Myocyte (in vitro differentiated cells): ENCODE data around the gene PHYHD1. TPM values are rescaled to one million over a fixed set of nuclear protein-coding genes. Genes with fewer than 3 reads are reported as not detected.

ENCODE experiments used
- DNase-seq: peaks from one replicate; pipeline ENCODE4 v3.0.0-alpha.2; 2012; ENCODE audit warnings: low read depth
- total RNA-seq: library from RNA; depleted of rRNA; stranded (reverse); fragments of >200 nt; gene quantifications from 2 replicates; pipeline ENCODE4 v1.2.3, GENCODE V29; 2014

PHYHD1 gene
- total RNA-seq, 1 donor from 2014 or later, result 12.3 TPM

DNA sequence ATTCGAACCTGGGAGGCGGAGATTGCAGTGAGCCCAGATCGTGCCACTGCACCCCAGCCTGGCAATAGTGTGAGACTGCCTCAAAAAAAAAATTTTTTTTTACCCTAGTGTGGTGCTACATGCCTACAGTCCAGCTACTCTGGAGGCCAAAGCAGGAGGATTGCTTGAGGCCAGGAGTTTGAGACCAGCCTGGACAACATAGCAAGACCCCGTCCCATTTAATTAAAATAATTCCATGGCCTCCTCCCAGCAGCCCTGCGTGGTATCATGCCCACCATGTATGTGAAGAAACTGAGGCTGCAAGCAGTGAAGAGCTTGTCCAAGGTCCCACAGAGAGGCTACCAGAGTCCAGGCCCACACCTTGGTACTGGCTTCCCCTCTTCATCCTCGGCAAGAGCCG is 19.4 kb upstream of the PHYHD1 start:
- DNase-seq, result no peak

DNA sequence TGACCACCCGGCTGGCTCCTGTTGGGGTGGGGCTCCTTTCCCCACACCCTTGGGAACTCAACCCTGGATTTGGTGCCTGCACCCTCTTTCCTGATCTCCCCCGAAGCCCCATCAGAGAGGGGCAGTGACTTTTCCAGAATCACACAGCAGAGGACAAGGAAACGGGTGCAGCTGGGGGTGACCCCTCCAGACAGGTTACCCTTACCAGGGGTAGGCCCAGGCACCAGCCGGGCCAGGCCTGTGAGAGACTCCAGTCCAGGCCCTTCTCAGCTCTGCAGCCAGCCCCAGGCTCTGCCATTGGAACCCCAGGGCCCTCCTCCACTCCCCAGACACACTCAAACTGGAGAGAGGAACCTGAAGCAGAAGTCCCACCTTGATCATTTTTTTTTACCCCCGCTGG is 19.0 kb upstream of the PHYHD1 start:
- no peak for DNase-seq

- DNase-seq, result peak; percentile 60
These were observed 18.3 kb upstream of the PHYHD1 start for GRCh38 chr9:128902351-128903078.

GRCh38 chr9:128903079-128903461 is 17.7 kb upstream of the PHYHD1 start:
- no peak for DNase-seq

DNA sequence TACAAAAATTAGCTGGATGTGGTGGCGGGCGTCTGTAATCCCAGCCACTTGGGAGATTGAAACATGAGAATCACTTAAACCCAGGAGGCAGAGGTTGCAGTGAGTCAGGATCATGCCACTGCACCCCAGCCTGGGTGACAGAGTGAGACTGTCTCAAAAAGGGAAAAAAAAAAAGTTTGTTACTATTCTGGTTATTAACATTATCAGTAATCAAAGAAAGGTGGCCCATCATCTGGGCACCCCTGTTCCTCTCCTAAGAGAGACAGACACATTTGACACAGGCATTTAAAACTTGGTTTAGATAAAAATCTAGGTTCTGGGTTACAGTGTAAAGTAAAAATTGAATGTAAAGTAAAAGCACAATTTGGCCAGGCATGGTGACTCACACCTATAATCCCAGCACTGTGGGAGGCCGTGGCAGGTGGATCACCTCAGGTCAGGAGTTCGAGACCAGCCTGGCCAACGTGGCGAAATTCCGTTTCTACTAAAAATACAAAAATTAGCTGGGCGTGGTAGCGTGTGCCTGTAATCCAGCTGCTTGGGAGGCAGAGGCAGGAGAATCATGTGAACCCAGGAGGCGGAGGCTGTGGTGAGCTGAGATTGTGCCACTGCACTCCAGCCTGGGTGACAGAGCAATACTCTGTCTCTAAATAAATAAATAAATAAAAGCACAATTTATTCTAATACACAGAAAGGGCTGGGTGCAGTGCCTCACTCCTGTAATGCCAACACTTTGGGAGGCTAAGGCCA is 16.7 kb upstream of the PHYHD1 start:
- peak; percentile 65 for DNase-seq

DNA sequence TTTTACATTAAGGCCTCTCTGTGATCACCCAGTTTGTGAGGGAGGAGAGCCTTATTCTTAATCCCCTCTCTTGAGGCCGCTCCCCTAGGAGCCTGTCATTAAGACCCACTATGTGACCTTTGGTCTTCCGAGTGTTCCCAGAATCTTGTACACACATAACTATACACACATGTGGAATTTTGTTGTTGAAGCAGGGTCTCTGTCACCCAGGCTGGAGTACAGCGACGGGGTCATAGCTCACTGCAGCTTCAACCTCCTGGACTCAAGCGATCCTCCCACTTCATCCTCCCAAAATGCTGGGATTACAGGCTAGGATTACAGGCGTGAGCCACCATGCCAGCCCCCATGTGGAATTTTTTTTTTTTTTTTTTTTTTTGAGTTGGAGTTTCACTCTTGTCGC is 14.8 kb upstream of the PHYHD1 start:
- DNase-seq, result no peak

DNA sequence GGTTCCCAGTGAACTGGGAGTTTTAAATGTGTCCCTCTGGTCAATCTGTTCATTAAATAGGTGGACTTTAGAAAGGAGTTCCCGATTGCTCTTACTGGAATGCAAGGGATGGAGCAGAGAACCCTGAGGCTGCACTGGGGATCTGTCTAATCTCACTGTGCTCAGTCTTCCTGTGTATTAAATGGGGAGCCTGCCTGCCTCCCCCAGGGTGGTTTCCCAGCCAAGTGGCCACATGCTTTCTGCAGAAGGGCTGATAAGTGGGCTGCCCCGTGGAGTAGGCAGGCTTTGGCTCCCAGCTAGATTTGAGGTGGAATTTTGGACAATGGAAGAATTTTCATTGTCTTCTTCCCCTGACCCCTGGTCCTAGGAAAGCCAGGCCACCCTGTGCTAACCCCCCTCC is 14.0 kb upstream of the PHYHD1 start:
- DNase-seq, result no peak

- DNase-seq, result no peak
These were observed 12.4 kb upstream of the PHYHD1 start for GRCh38 chr9:128908372-128908771.

DNA sequence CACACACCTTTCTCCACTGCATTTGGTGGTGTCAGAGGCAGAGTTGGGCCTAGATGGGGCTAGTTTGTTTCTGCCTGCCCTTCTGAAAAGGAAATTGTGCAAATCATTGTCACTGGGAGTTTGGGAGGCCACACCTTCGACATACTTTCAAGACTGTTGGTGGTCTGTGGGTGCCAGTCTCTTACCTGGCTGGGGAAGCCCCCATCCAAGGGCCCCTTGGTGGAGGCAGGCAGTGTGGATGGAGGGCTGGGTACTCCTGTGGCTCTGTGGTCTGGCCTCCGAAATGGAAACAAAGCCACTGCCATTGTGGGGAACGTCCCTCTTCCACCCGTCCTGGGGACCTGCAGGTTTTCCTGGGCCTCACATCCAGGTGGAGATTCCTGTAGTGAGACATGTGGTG is 10.9 kb upstream of the PHYHD1 start:
- DNase-seq, result no peak

DNA sequence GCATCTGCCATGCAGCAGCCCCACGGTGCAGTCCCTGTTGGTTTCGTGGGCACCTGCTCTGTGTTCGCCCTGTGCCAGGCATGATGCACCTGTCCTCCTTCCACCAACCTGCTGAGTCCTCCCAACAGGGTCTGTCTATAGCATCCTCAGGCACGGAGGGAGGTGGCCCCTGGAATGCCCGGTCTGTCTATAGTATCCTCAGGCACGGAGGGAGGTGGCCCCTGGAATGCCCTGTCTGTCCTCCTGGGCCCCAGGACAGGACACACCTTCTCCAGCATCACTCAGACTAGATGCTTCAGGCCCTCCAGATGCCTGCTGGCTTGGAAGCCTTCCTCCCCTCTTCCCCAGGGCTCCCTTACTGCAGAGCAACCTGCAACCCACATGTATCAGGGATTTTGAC is 9.9 kb upstream of the PHYHD1 start:
- no peak for DNase-seq

GRCh38 chr9:128911529-128912035 is 9.2 kb upstream of the PHYHD1 start:
- DNase-seq, result peak; percentile 80

- peak; percentile 67 for DNase-seq
These were observed 8.4 kb upstream of the PHYHD1 start for GRCh38 chr9:128912270-128912853.

DNA sequence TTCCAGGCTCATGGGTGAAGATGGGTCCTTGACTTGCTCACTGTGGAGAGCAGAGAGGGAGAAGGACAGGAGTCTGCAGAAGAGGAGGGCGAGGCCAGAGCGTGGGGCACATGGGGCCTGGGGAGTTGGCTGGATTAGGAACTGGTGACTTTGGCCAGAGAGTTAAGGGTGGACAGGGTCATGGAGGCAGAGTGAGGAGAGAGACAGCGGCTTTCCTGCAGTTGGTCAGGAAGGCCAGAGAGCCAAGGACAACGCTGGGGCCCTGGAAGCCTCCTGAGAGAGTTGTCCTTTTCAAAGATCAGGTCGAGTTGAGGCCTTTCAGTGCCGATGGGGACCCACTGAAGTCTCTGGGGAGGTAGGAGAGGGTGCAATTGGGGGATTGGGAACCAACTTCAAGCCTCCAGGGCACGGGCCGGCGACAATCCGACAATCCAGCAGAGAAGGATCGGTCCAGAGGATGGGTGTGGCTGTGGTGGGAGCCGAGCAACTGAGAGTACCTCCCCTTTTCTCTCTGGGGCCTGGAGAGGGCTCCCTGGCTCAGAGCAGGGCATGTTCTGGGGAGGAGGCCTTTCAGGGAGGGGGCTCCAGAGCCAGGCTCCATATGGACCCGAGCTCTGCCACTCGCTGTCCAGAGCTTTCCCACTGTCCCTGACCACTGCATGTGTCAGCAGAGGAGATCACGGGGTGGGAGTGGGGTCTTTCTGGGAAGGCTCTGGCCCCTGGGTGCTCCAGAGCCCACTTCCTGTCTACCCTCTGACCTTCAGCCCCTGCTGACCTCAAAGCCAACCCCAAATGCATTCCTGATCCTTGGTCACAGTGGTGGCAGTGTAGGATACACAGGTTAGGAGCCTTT is 7.5 kb upstream of the PHYHD1 start:
- no peak for DNase-seq

- DNase-seq, result no peak
These were observed 6.6 kb upstream of the PHYHD1 start for GRCh38 chr9:128913995-128914772.

DNA sequence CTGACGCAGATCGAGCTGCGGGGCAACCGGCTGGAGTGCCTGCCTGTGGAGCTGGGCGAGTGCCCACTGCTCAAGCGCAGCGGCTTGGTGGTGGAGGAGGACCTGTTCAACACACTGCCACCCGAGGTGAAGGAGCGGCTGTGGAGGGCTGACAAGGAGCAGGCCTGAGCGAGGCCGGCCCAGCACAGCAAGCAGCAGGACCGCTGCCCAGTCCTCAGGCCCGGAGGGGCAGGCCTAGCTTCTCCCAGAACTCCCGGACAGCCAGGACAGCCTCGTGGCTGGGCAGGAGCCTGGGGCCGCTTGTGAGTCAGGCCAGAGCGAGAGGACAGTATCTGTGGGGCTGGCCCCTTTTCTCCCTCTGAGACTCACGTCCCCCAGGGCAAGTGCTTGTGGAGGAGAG is 4.6 kb upstream of the PHYHD1 start:
- DNase-seq, result no peak

DNA sequence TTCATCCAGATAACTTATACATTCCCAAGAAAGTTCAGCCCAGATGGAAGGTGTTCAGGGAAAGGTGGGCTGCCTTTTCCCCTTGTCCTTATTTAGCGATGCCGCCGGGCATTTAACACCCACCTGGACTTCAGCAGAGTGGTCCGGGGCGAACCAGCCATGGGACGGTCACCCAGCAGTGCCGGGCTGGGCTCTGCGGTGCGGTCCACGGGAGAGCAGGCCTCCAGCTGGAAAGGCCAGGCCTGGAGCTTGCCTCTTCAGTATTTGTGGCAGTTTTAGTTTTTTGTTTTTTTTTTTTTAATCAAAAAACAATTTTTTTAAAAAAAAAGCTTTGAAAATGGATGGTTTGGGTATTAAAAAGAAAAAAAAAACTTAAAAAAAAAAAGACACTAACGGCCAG is 4.0 kb upstream of the PHYHD1 start:
- DNase-seq, result no peak

DNA sequence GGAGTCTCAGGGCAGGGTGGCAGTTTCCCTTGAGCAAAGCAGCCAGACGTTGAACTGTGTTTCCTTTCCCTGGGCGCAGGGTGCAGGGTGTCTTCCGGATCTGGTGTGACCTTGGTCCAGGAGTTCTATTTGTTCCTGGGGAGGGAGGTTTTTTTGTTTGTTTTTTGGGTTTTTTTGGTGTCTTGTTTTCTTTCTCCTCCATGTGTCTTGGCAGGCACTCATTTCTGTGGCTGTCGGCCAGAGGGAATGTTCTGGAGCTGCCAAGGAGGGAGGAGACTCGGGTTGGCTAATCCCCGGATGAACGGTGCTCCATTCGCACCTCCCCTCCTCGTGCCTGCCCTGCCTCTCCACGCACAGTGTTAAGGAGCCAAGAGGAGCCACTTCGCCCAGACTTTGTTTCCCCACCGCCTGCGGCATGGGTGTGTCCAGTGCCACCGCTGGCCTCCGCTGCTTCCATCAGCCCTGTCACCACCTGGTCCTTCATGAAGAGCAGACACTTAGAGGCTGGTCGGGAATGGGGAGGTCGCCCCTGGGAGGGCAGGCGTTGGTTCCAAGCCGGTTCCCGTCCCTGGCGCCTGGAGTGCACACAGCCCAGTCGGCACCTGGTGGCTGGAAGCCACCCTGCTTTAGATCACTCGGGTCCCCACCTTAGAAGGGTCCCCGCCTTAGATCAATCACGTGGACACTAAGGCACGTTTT is 3.5 kb upstream of the PHYHD1 start:
- peak; percentile 73 for DNase-seq

- no peak for DNase-seq
These were observed 1.9 kb upstream of the PHYHD1 start for GRCh38 chr9:128918921-128919320.

- DNase-seq, result no peak
These were observed 1.2 kb upstream of the PHYHD1 start for GRCh38 chr9:128919402-128920089.
